HG03060 (cell line): ENCODE measurements around the gene PPM1H.
"Not testable (repeated sequence)": the region's sequence is repeated elsewhere in the genome, so short reads cannot be mapped to it uniquely, and the experiment has no call there.

Experiments
- ATAC-seq: cut with Tn5 transposase; IDR thresholded peaks from one replicate; pipeline ENCODE4 v1.9.1; 2021; ENCODE audit warnings: low read depth, moderate number of reproducible peaks; ENCODE audit not compliant: unreplicated experiment

The PPM1H gene

DNA sequence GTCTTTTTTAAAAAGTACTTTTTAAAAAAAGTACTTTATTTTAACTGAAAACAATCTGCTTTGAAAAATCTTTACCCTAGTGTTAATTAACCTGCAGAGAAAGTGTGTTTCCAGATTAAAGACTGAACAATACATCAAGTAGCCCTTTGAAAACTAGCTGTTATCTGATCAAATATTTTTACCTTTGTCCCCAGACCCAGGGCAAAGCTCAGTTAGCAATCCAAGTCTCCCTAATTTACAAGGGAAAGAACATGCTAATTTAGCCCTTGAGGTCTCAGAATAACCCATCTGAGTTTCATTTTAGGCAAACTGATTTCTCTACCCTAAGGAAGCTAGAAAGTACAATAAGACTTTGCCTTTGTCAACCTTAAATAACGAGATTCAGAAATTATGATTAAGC lies 91.2 kb downstream of the PPM1H start:
- ATAC-seq = no peak

DNA sequence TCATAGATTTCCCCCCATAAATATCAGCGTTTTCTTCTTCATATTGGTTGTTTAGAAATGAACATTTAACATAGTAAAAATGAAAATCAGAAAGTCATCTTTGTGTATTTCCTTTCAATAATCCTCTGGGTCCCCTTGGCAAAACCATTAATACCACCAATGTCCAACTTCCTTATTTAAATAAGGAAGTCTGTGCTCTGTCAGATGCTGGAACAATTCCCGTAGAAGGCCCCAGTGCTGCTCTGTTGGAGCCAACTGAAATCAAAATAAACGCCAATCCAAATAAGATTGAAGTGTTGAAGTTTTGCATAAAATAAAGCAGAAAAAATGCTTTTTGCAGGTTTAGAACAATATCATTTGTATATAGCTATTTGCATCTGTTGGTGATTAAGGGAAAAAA lies 93.1 kb downstream of the PPM1H start:
- no peak for ATAC-seq

DNA sequence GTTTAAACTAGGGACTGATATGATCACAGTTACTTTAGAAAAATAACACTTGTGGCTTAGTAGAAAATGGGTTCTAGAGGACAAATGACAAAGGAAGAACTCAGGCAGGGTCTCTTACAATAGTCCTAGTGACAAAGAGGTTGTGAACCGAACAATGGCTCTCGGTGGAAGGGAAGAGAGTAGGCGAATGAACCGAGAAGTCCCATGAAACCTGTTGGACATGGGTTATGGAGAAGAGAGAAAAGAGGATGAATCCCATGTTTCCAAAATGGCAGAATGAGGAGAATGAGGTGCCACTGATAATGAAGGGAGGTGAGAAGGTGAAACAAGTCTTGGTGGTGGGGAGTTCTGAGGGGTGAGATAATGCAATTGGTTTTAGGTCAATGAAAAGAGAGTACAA lies 94.1 kb downstream of the PPM1H start:
- no peak for ATAC-seq

DNA sequence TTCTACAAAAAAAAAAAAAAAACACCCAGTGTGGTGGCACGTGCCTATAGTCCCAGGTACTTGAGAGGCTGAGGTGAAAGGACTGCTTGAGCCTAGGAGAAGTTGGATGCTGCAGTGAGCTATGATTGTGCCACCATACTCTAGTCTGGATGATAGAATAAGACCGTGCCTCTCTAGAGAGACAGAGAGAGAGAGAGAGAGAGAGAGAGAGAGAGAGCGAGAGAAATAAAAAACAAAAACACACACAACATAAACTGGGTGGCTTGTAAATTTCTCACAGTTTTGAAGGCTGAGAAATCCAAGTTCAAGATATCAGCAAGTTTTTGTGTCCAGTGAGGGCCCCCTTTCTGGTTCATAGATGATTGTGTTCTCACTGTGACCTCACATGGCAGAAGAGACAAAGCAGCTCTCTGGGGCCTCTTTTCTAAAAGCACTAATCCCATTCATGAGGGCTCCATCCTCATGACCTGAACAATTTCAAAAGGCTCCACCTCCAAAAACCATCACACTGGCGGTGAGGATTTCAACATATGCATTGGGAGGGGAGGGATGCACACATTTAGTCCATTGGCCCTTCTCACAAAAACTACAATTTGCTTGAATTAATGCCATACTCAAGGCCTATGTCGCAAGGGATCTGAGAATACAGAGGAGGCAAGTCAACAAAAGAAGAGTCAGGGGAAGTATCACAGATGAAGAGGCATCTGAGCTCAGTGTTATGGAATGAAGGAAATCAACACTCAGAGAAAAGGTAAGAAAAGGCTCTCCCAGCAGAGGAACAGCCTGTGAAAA lies 94.9 kb downstream of the PPM1H start:
- no peak for ATAC-seq

DNA sequence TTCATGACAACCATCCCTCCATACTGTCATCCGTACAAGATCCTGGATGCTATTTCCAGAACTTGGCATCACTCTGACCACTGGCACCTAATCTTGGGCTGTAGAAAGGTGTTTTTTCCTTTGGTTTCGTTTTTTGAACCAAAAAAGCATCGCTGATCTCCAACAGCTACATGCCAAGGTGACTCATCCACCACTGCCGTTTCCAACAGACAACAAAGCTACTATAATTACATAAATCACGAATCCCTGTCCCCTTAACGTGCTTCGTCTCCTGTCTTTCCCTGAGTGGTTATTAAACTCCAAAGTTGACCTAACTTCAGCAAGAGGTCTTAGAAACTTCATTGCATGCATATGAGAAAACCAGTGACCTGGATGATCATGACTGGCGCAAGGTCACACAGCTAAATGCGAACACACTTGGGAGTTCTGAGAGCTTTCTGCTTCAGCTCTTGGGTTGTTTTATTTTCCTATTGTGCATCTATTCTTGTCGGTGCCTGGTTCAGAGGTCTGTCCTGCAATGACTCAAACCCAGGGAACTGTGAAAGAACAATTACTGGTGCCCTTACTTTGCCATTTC lies 99.9 kb downstream of the PPM1H start:
- ATAC-seq = peak; percentile 81

- ATAC-seq = no peak
These were observed 100.5 kb downstream of the PPM1H start for GRCh38 chr12:62834406-62834805.

- ATAC-seq = no peak
These were observed 101.3 kb downstream of the PPM1H start for GRCh38 chr12:62833634-62834033.

GRCh38 chr12:62832558-62832957 lies 102.4 kb downstream of the PPM1H start:
- no peak for ATAC-seq

DNA sequence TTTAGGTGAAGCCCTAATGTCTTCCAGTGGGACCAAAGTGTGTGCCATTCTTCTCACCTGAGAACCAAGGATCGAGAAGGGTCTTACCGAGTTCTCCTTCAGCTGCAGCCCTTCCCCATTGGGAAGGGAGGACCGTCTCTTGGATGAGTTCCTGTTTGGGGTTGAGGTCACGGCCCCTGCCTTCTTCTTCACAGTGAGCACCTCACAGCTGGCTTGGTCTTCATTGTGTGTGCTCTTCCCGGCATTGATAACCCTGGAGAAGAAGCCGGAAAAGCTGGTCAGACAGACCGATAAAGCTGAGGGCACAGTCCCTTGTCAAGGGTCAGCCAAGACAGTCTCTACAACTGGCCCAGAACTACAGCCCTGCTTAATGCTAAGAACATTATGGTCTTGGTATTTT lies 102.9 kb downstream of the PPM1H start:
- no peak for ATAC-seq

GRCh38 chr12:62827855-62828254 lies 107.1 kb downstream of the PPM1H start:
- no peak for ATAC-seq

- ATAC-seq = no peak
These were observed 107.9 kb downstream of the PPM1H start for GRCh38 chr12:62827042-62827441.

DNA sequence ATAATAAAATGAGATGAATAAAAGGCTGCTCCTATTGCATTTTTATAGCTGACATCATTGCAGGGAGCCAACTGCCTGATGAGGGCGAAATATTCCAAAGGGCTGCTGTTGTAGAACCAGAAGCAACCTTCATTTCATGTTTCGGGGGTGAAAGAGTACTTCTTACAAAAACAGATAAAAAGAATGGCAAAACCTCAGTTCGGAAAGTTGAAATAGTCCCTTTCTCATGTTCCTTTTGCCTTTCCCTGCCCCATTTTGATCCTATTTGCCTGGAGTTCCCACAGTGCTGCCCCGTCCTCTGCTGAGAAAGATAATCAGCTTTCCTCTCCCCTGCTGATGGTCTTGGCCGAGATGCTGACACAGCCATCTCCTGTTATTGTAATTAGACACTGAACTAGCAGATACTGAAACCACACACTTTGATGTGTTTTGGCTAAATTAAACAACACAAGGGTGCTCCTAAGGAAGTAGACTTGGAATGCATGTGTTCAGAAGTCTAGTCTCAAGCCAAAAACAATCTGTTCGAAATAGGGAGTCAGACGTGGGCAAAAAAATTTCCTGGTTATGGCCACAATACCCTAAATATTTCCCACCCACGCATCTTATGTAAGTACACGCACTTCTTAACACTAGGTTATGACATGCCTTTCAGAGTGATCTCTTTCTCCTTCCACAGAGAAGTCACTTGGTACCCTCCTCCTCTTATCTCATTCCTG lies 117.2 kb downstream of the PPM1H start:
- no peak for ATAC-seq

DNA sequence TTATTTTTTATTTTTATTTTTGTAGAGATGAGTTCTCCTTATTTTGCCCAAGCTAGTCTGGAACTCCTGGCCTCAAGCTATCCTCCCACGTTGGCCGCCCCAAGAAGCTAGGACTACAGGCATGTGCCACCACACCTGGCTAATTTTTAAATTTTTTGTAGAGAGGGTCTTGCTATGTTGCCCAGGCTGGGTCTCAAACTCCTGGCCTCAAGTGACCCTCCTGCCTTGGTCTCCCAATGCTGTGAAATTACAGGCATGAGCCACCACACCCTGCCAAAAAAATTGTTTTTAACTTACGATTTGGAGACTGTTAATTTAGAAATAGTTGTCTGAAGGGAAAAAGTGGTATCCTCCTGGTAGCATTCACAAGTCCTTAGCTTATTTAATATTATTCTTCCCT lies 120.7 kb downstream of the PPM1H start:
- no peak for ATAC-seq

DNA sequence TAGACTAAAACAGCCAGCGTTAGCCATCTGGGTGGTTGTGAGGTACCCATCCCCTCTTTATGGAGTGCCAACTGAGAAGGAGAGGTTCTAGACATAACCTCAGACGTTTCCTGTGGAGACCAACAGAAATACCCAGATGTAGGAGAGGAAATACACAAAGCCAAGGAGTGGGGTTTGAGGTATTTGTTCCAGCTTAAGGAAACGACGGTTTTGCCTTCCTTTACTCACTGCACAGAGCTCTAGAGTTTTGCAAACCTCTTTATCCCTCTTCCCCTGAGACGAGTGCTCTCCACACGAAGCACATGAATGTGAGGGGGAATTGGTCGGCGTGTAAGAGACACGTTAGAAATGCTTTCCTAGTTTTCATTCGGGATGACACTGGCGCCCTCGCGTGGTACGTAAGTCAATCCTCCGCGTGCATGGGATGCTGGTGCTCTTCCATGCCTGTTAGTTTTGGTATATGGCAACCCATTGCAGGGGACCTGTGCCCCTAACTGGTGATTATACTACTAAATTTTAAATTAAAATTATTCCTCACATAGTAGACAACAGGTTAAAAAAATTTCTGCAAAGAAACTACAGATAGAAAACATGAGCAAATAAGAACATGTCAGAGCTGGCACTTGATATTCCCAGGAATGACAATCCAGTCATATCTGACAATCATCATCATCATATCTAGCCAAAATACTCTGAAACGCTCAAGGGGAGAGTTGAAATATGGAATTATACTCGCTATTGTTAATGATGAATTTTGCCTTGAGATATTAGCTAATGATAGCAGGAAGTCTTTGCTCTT lies 121.7 kb downstream of the PPM1H start:
- no peak for ATAC-seq

GRCh38 chr12:62811481-62811880 lies 123.5 kb downstream of the PPM1H start:
- ATAC-seq = not testable (repeated sequence)

- ATAC-seq = peak; percentile 37
These were observed 126.6 kb downstream of the PPM1H start for GRCh38 chr12:62808166-62808879.

DNA sequence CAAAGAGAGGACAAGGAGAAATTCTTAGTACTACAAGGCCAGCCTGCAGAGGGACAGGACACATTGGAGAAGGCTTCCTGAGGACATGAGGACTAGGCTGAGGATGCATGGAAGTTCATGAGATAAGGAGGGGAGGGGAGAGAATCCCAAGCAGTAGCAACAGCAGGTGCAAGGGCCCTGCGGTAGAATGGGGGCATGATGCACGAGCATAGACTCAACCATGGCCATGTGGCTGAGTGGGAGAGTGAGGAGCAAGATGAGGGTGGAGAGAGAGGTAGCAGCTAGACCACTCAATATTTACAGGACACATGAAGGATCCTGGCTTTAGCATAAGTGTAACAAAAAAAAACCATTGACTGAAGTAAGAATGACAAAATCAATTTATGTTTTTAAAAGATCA lies 128.1 kb downstream of the PPM1H start:
- no peak for ATAC-seq

GRCh38 chr12:62806244-62806836 lies 128.6 kb downstream of the PPM1H start:
- ATAC-seq = no peak

DNA sequence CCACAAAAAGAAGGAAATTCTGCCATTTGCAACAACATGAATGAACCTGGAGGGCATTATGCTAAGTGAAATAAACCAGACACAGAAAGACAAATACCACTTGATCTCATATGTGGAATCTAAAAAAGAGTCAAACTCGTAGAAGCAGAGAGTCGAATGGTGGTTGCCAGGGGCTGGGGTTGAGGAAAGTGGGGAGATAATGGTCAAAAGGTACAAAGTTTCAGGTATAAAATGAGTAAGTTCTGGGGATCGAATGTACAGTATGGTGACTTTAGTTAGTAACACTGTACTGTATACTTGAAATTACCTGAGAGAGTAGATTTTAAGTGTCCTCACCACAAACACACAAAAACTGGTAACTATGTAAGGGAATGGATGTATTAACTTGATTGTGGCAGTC lies 129.4 kb downstream of the PPM1H start:
- ATAC-seq = no peak

- ATAC-seq = no peak
These were observed 131.2 kb downstream of the PPM1H start for GRCh38 chr12:62803756-62804155.
